SU-DHL-6 (cell line): ENCODE data around the gene RNASE8.

Source experiments
- CTCF ChIP-seq: fragments of 200-600 bp; sonication (generic); IDR thresholded peaks from one replicate; pipeline ENCODE4 v1.5.1; 2017; ENCODE audit warnings: antibody characterized with exemption, mild to moderate bottlenecking, low read length, moderate library complexity; ENCODE audit not compliant: insufficient read depth, poor library complexity, severe bottlenecking
- EZH2phosphoT487 ChIP-seq: fragments of 200-600 bp; sonication (generic), shearing (Covaris generic); conservative IDR thresholded peaks from 2 replicates; pipeline ENCODE4 v1.6.1; 2018; ENCODE audit warnings: mild to moderate bottlenecking, antibody characterized with exemption, low read length, moderate library complexity, mixed read lengths

DNA sequence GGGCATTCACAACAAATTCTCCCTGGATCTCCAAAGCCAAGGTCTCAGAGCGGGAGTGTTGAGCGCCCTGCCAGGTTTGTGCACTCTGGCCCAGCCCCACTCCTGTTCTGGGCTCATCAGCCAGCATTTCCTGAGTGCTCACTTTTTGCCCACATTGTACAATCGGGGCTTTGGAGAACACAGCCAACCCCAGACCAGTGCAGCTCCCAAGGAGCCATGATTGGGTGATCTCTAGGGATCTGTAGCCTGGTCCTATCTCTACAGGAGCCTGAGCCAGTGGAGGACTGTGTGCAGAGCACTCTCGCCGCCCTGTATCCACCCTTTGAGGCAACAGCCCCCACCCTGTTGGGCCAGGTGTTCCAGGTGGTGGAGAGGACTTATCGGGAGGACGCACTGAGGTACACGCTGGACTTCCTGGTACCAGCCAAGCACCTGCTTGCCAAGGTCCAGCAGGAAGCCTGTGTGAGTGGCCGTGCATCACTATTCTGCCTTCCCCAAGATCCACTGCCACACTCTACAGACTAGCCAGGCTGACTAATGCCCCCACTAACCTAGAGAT lies 15.2 kb downstream of the RNASE8 start:
- TF ChIP-seq CTCF (no peak), EZH2phosphoT487 (no peak)
